Natural killer cell (primary cell): ENCODE data around the gene MARVELD1. TPM values are rescaled to one million over a fixed set of nuclear protein-coding genes. Genes with fewer than 3 reads are reported as not detected.
A peak's percentile ranks its signal among the peaks of the same experiment; 100 is the strongest.
"Not testable (repeated sequence)": the region's sequence is repeated elsewhere in the genome, so short reads cannot be mapped to it uniquely, and the experiment has no call there.

Experiments used
- ATAC-seq, 3 donors: fragments of 150-1000 bp in 2 of 3; fragments of 200-7000 bp in 1 of 3; cut with Tn5 transposase; 1 replicate in 1 of 3; 2 replicates in 2 of 3; pipeline ENCODE4 v1.10.0; 2021; ENCODE audit warnings: mild to moderate bottlenecking in 2 of 3, moderate library complexity in 2 of 3
- DNase-seq, 2 donors: peaks; one replicate each; pipeline versions ENCODE4 v3.0.0 to v3.0.0-alpha.2; 2013 to 2021; ENCODE audit warnings: mixed read lengths in 1 of 2
- H3K27ac ChIP-seq: one replicate; pipeline ENCODE4 v1.5.1; 2013; ENCODE audit warnings: mild to moderate bottlenecking, low read length
- H3K27me3 ChIP-seq: one replicate; pipeline ENCODE4 v1.6.1; 2013; ENCODE audit warnings: low read length; ENCODE audit not compliant: control insufficient read depth, insufficient read depth
- H3K36me3 ChIP-seq: one replicate; pipeline ENCODE4 v1.6.1; 2013; ENCODE audit warnings: low read length; ENCODE audit not compliant: control insufficient read depth, insufficient read depth
- H3K4me1 ChIP-seq: one replicate; pipeline ENCODE4 v1.6.1; 2013; ENCODE audit warnings: low read length; ENCODE audit not compliant: control insufficient read depth, insufficient read depth
- H3K4me3 ChIP-seq: one replicate; pipeline ENCODE4 v1.5.1; 2013; ENCODE audit warnings: low read length
- H3K9me3 ChIP-seq: one replicate; pipeline ENCODE4 v1.6.1; 2013; ENCODE audit warnings: low read length; ENCODE audit not compliant: control insufficient read depth, insufficient read depth
- H3K27ac Mint-ChIP-seq, 2 donors: one replicate each; pipeline ENCODE4 v1.8.0; 2022; ENCODE audit warnings: mild to moderate bottlenecking in 2 of 2, mixed read lengths in 2 of 2, moderate library complexity in 1 of 2
- H3K27me3 Mint-ChIP-seq, 2 donors: one replicate each; pipeline ENCODE4 v1.8.0; 2022; ENCODE audit warnings: low read depth in 2 of 2, mixed read lengths in 2 of 2
- H3K36me3 Mint-ChIP-seq: one replicate; pipeline ENCODE4 v1.8.0; 2022; ENCODE audit warnings: mixed read lengths
- H3K4me1 Mint-ChIP-seq, 2 donors: one replicate each; pipeline ENCODE4 v1.8.0; 2022; ENCODE audit warnings: mixed read lengths in 2 of 2
- H3K4me3 Mint-ChIP-seq: one replicate; pipeline ENCODE4 v1.8.0; 2022; ENCODE audit warnings: mild to moderate bottlenecking, moderate library complexity, mixed read lengths
- H3K9me3 Mint-ChIP-seq, 2 donors: one replicate each; pipeline ENCODE4 v1.8.0; 2022; ENCODE audit warnings: mixed read lengths in 2 of 2
- WGBS: methylation state at CpG from one replicate; pipeline ENCODE4 v1.1.7; 2013; ENCODE audit warnings: missing lambda C conversion rate; ENCODE audit not compliant: insufficient coverage; 5-methylcytosine and 5-hydroxymethylcytosine counted together
- intact Hi-C: fragments of 100-400 bp; cut with micrococcal nuclease; formaldehyde crosslinking; loops from one replicate; pipeline ENCODE4 v1.14.2; 2022
- total RNA-seq, 4 donors: library from RNA; stranded (reverse); fragments of 120-200 nt in 1 of 4; gene quantifications; one replicate each; pipeline versions ENCODE4 v1.2.3 to v1.2.4, GENCODE V29; 2013 to 2022
- TF ChIP-seq, protein P1 (sequence below): fragments of 200-600 bp; IDR thresholded peaks from one replicate; pipeline ENCODE4 v1.8.0; 2022; ENCODE audit warnings: antibody characterized with exemption

Gene MARVELD1
- total RNA-seq, 3 donors from 2014 or later (not counting 1 experiment from before 2014, with no cell fraction given): 0.40 to 0.84 (median 0.40) TPM

DNA sequence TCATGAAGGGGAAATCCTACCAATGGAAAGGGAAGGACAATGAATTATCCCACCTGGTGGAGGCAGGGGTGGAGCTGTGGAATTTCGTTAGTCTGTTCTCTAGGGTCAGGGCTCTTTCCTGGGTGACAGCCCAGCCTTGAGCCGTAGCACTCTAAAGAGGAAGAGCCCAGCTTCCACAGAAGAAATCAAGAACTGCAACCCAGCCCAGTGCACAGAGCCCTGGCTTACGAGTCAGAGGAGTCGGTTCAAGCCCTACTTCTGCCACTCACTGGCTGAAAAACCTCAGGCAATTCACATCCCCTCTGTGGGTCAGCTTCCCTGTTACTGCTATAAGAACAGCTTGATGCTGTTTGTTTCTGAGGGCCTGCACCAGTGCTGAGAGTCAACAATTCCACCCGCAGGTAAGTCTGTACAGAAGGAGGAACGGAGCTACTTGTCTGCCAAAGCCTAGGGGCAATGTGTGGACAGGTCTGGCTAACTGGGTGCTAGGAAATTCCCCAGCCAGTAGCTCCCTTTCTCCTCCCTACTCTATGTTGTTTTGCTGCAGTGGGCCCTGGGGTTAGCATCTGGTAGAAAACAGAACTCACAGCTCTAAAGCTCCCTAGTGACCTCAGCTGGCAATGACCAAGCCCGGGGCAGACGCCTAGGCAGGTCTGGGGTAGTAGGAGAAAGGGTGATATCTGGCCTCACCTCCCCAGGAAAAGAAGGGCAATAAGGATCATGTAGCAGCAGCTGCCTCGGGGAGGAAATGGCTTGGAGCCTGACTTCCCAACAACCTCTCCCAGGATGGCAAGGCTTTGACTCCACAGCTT lies 29.8 kb upstream of the MARVELD1 start:
- H3K4me3 Mint-ChIP-seq: no peak overlapping the region
- no peaks in the 10 kb centered on the region for H3K36me3 Mint-ChIP-seq
- no peaks in the 10 kb centered on the region for H3K27me3 Mint-ChIP-seq
- H3K27ac ChIP-seq: no peak overlapping the region
- WGBS: 83% methylated on average over 9 of the region's 9 CpGs
- no peak for DNase-seq
- TF ChIP-seq, protein P1, sequence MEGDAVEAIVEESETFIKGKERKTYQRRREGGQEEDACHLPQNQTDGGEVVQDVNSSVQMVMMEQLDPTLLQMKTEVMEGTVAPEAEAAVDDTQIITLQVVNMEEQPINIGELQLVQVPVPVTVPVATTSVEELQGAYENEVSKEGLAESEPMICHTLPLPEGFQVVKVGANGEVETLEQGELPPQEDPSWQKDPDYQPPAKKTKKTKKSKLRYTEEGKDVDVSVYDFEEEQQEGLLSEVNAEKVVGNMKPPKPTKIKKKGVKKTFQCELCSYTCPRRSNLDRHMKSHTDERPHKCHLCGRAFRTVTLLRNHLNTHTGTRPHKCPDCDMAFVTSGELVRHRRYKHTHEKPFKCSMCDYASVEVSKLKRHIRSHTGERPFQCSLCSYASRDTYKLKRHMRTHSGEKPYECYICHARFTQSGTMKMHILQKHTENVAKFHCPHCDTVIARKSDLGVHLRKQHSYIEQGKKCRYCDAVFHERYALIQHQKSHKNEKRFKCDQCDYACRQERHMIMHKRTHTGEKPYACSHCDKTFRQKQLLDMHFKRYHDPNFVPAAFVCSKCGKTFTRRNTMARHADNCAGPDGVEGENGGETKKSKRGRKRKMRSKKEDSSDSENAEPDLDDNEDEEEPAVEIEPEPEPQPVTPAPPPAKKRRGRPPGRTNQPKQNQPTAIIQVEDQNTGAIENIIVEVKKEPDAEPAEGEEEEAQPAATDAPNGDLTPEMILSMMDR: no peak
- intact Hi-C loops: no loop called here
- no peak overlapping the region for H3K4me3 ChIP-seq
- no peaks in the 10 kb centered on the region for H3K9me3 Mint-ChIP-seq
- no peak overlapping the region for H3K27ac Mint-ChIP-seq
- no peaks in the 10 kb centered on the region for H3K36me3 ChIP-seq
- no peak for ATAC-seq
- peaks cover 21% of the 10 kb centered on the region for H3K4me1 ChIP-seq
- H3K4me1 Mint-ChIP-seq: peaks cover 9 to 18% of the 10 kb centered on the region in 2 donors
- H3K27me3 ChIP-seq: no peaks in the 10 kb centered on the region
- no peaks in the 10 kb centered on the region for H3K9me3 ChIP-seq

DNA sequence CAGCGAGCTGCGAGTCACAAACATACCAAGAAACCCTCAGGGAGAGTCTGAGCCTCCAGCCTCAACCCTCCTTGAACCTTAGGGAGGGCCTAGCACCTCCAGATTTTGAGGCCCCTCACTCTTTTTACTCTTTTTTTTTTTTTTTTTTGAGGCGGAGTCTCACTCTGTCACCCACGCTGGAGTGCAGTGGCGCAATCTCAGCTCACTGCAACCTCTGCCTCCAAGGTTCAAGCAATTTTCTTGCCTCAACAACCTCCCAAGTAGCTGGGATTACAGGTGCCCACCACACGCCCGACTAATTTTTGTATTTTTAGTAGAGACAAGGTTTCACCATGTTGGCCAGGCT lies 29.2 kb upstream of the MARVELD1 start:
- 94% methylated on average over 4 of the region's 7 CpGs for WGBS
- H3K9me3 ChIP-seq, H3K27ac Mint-ChIP-seq, H3K9me3 Mint-ChIP-seq, H3K27me3 ChIP-seq, intact Hi-C loops, DNase-seq, ATAC-seq, H3K27ac ChIP-seq, H3K27me3 Mint-ChIP-seq, H3K4me3 ChIP-seq, H3K4me3 Mint-ChIP-seq, H3K36me3 Mint-ChIP-seq, H3K36me3 ChIP-seq: not testable (repeated sequence)
- H3K4me1 ChIP-seq: peaks cover 21% of the 10 kb centered on the region
- H3K4me1 Mint-ChIP-seq: peaks cover 9 to 18% of the 10 kb centered on the region in 2 donors

GRCh38 chr10:97684866-97685394 lies 28.6 kb upstream of the MARVELD1 start:
- no peaks in the 10 kb centered on the region for H3K9me3 ChIP-seq
- H3K4me3 ChIP-seq: no peak overlapping the region
- H3K4me1 ChIP-seq: peaks cover 21% of the 10 kb centered on the region
- no peaks in the 10 kb centered on the region for H3K9me3 Mint-ChIP-seq
- WGBS: 61% methylated on average over 3 of the region's 5 CpGs
- intact Hi-C loops: no loop called here
- DNase-seq (no peak), ATAC-seq (no peak)
- H3K36me3 ChIP-seq: no peaks in the 10 kb centered on the region
- H3K27me3 ChIP-seq: no peaks in the 10 kb centered on the region
- H3K4me3 Mint-ChIP-seq: peak overlapping the region; percentile 43
- peaks cover 9 to 18% of the 10 kb centered on the region in 2 donors for H3K4me1 Mint-ChIP-seq
- H3K27ac ChIP-seq: no peak overlapping the region
- H3K27ac Mint-ChIP-seq: no peak overlapping the region
- H3K36me3 Mint-ChIP-seq: no peaks in the 10 kb centered on the region
- TF ChIP-seq, protein P1: no peak
- H3K27me3 Mint-ChIP-seq: no peaks in the 10 kb centered on the region

DNA sequence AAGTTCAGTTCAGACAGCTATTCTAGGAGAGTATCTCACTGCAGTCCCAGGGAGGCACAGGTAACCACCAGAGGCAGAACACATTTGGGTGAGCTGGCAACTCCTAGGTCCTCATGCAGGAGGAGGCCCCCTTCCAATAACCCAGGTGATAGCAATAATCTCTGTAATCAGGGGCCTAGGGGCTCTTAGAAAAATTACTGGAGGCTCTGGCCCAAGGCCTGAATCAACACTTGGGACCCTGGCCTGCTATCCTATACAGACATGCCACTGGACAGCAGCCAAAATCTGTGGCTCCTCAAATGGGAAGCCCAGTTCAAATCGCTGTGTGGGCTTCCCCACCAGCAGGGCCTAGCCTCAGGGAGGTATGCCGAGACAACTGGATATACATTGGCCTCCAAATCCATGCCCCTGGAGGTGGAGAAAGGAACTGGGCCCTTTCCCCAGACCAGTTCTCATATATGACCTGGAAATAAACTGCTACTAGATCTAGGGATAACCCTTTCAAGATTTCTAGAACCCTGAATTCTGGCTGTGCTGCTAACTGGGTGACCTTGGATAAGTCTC lies 28.1 kb upstream of the MARVELD1 start:
- peak overlapping the region; percentile 85 for H3K4me3 Mint-ChIP-seq
- no peaks in the 10 kb centered on the region for H3K36me3 Mint-ChIP-seq
- no peaks in the 10 kb centered on the region for H3K9me3 ChIP-seq
- no peak overlapping the region for H3K4me3 ChIP-seq
- TF ChIP-seq, protein P1: no peak
- no peaks in the 10 kb centered on the region for H3K36me3 ChIP-seq
- peaks cover 9 to 18% of the 10 kb centered on the region in 2 donors for H3K4me1 Mint-ChIP-seq
- no peak overlapping the region for H3K27ac ChIP-seq
- intact Hi-C loops: no loop called here
- ATAC-seq (no peak), DNase-seq (no peak)
- H3K9me3 Mint-ChIP-seq: no peaks in the 10 kb centered on the region
- H3K27me3 Mint-ChIP-seq: no peaks in the 10 kb centered on the region
- WGBS: 96% methylated on average over 2 of the region's 2 CpGs
- H3K27ac Mint-ChIP-seq: no peak overlapping the region
- H3K27me3 ChIP-seq: no peaks in the 10 kb centered on the region
- H3K4me1 ChIP-seq: peaks cover 21% of the 10 kb centered on the region
